Measurements from ENCODE around the gene SYT5. TPM values are rescaled to one million over a fixed set of nuclear protein-coding genes. Genes with fewer than 3 reads are reported as not detected.

SYT5 gene
- total RNA-seq, result not detected in 2 replicates

DNA sequence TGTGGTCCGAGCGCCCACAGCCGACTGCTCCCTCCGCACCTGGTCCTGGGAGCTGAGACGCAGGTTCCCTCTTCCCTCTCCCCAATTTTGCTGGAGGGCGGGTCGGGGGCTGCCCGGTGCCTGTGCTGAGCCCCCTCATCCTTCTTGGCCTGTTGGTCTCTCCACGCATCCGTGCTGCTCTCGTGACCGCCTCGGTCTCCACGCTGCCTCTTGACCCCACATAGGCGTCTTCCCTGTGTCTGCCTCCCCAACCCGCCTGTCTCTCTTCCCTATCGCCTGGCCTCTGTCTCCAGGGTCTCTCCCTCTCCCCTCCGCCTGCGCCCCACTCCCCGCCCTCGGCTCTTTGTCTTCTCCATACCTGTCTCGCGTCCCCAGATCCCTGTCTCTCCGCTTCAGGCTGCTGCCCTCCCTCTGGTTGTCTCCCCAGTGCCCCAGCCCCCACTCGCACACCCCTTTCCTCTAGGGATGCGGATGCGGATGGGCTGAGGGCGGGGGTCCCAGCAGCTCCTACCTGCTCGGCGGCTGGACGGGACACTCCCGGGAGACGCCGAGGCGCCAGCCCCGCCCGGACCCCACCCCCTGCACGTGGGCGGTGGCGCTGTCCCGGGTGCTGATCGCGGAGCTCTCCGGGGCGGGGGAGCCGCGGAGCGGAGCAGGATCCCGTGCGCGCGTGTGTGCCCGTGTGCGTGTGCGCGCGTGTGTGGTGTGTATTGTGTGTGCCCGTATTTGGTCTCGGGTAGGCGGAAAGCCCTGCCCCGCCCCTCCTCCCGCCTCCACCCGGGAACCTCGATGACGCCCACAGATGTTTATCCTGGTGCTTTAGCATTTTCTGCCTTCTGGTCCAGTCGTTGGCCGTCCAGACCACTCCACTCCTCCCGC is at the start of gene SYT5:
SYT5 (minus strand) TSS at position 684 of the 879 bp plus-strand sequence. CDS start 1,248 bp downstream, outside the sequence.

DNA sequence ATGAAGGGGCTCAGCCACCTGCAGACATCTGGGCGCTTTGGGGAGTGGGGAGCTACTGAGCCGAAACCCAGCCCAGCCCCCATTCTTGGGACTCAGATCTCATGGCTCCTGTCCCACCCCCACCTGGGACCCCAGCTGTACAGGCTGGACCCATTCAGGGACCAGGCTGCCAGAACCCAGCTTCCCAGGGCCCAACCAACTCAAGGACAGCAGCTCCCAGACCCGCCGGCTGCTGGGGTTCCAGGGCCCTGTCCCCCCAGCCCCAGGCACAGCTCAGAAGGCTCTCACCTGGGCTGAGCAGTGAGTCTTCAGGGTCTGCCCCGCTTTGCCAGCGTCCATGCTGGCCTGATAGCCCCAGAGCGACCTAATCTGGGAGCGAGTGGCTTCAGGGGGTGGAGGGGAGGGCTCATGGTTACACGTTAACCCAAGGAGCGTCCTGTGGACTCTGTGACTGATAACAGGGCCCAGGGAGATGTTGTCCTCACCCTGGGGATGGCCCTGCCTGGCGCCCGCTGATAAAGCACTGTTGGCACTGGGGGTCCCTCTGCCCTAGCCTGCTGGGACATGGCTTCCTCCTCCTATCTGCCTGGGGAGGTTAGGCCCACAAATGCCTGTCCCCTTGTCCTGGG is 48.4 kb upstream of the SYT5 start, which contains the start of gene TMEM86B:
TMEM86B (minus strand) TSS at position 361 of the 629 bp plus-strand sequence; CDS start at position 339, 22 bp downstream.

DNA sequence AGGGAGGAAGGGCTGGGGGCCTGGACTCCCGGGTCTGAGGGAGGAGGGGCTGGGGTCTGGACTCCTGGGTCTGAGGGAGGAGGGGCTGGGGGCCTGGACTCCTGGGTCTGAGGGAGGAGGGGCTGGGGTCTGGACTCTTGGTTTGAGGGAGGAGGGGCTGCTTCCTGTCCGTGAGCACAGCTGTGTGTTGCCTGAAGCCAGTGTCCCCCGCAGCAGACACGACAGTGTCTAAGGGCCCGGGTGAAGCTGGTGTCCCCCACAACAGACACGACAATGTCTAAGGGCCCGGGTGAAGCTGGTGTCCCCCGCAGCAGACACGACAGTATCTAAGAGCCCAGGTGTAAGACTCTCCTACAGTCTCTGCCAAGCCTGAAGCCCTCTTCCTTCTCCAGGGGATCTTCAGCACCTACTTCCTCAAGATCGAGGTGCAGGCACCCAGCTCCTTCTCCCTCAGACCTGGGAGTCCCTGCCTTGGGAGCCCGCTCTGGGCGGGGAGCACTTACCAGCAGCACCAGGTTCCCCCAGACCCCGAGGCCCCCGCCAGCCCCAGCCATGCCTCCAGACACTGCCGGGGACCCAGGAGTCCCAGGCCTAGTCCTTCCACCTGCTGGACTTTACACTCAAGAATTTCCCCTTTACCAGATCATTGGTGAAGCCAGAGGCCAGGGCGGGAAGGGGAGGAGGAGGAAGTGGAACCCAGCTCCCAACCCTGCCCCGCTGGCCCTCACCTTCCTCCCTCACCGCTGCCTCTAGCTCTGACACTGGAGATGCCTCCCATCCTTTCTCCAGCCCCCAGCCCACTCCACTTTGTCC is 29.0 kb upstream of the SYT5 start, which contains the start of gene PTPRH:
PTPRH (minus strand) TSS at position 622 of the 813 bp plus-strand sequence; CDS start at position 554, 68 bp downstream.

DNA sequence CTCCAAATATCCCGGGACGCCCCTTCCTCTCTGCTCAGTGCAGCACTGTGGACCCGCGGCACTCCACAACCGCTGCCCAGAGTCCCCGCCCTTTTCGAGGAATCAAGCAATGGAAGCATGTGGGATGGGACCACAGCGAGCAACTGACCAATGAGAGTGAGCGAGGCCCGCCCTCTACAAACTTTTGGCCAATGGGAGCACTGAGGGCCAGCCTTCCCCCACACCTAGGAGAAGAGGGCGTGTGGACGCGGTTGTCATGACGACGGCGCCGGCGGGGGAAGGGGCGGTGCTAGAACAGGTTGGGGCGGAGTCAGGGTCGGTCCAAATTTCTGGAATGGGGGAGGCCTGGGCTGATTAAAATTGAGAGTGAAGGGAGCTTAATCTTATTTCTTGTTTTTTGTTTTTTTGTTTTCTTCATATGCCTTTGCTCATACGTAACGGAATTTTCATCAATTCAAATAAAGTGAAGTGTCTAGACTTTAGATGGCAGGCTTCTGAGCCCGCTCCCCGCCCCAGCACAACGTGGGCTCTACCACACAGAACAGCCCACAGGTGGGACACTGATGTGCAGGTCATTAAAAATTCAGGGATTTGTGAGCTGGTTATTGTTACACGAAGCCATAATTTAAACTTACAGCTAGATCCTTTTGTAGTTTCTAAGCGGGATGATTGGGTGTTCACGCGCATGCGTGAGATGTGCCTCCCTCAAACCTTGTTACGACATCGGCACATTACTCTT is 13.4 kb downstream of the SYT5 start, which contains the start of gene DNAAF3:
DNAAF3 (minus strand) TSS at position 84 of the 739 bp plus-strand sequence. CDS start 200 bp downstream, outside the sequence.

DNA sequence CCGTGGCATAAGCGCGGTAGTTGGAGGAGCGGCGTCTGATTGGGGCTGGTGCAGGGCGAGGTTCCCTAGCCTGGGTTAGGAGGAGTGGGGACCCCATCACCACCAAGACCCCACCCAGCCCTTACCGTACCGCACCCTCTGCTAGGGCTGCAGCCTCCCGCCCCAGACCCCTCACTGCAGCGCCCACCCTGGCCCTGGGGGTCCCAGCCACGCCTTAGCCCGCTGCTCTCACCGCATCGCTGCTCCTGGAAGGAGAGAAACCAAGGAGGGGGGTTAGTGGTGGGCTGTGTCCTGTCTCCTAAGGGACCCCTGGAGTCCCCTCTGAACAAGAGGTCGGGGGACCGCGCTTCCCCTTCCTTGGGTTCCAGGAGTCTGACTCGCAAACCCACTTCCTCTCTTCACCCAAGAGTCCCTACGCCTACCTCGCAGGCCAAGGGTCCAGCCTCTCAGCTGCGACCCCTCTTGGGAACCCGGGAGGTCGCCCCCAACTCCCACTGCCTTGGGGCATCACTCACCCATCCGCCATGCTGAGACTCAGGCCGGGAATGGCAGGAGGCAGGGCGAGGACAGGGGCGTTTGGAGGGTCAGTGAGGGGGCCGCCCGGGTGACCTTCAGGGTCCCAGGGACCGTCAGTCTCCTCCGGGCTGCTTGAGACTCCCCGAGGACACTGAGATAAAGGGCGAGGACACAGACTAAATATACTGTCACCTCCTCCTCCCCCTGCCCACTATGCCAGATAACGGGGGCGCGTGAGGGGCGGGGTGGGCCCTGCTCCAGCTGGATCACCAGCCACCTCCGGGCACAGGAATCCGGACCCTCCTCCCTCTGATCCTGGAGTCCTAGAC is 22.8 kb downstream of the SYT5 start, which contains the start of gene TNNI3:
TNNI3 (minus strand) TSS at position 669 of the 845 bp plus-strand sequence; CDS start at position 526, 143 bp downstream.

DNA sequence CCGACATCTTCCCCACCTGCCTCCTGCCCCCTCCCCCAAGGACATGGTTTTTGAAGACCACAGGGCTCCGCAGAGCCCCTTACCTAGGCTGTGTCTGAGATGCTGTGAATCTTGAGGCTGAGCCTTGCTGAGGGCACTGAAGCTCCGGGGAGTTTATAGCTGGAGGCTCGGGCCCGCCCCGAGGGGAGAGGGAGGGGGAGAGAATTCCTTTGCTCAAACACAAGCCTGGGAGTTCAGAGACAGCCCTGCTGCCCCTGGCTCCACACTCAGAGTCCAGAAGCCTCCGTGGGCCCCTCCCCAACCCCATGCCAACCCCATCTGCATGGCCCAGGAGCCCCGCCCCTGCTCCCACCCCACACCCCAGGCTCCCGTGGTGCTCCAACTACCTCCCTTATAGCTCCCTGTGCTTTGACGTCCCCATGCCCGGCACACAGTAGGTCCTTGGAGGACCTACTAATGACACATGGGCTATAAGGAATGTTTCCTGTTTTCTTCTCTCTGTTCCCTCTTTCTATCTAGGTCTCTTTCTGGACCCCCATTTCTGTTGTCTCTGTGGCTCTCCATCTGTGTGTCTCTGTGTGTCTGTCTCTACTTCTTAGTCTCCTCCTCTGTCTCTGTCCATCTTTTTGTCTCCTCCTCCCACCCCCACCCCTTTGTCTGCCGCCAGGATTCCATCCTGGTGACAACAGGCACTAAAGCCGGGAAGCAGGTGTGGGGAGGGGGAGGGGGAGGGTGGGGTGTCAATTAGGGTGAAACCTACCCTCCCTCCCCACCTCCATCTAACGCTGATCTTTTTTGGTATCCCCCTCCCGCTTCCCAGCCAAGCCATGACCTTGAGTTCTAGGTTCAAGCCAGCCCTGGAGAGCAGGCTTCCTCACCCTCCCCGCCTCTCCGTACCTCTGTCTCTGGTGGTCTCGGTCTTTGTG is 30.7 kb downstream of the SYT5 start, which contains the start of gene TNNT1:
TNNT1 (minus strand) TSS at position 129 of the 926 bp plus-strand sequence. CDS start 2,049 bp downstream, outside the sequence.

Other genes with a start within 250 kb of the SYT5 start
- gene NLRP7, start 232.8 kb downstream of the SYT5 start, total RNA-seq, result under 0.01 TPM in 1 of 2 replicates, not detected in the other
- 10.3 and 16.2 TPM in 2 replicates for gene NLRP2, start 213.9 kb downstream of the SYT5 start, total RNA-seq
- gene GP6, start 142.0 kb downstream of the SYT5 start, total RNA-seq, result 0.07 TPM in 1 of 2 replicates, not detected in the other
- gene RDH13, start 117.1 kb downstream of the SYT5 start, total RNA-seq, result 33.3 and 35.5 TPM in 2 replicates
- 96.7 and 104 TPM in 2 replicates for gene EPS8L1, start 104.4 kb downstream of the SYT5 start, total RNA-seq
- gene PPP1R12C, start 62.7 kb downstream of the SYT5 start, total RNA-seq, result 23.9 and 28.3 TPM in 2 replicates
- gene TNNT1, start 31.1 kb downstream of the SYT5 start, total RNA-seq, result 23.2 and 27.6 TPM in 2 replicates
- gene TNNI3, start 22.6 kb downstream of the SYT5 start, total RNA-seq, result 0.21 and 0.34 TPM in 2 replicates
- 0.34 and 0.43 TPM in 2 replicates for gene DNAAF3, start 13.7 kb downstream of the SYT5 start, total RNA-seq
- 0.68 and 1.00 TPM in 2 replicates for gene PTPRH, start 29.2 kb upstream of the SYT5 start, total RNA-seq
- 0.68 and 2.0 TPM in 2 replicates for gene TMEM86B, start 48.5 kb upstream of the SYT5 start, total RNA-seq
- gene PPP6R1, start 78.7 kb upstream of the SYT5 start, total RNA-seq, result 24.9 and 64.2 TPM in 2 replicates
- gene HSPBP1, start 99.8 kb upstream of the SYT5 start, total RNA-seq, result 32.8 and 33.6 TPM in 2 replicates
- gene BRSK1, start 103.7 kb upstream of the SYT5 start, total RNA-seq, result 0.34 and 0.43 TPM in 2 replicates
- not detected in 2 replicates for gene TMEM150B, start 145.1 kb upstream of the SYT5 start, total RNA-seq
- 6.1 and 6.2 TPM in 2 replicates for gene KMT5C, start 159.6 kb upstream of the SYT5 start, total RNA-seq
- gene COX6B2, start 174.4 kb upstream of the SYT5 start, total RNA-seq, result 0.34 and 0.43 TPM in 2 replicates
- not detected in 2 replicates for gene GARIN5B, start 183.0 kb upstream of the SYT5 start, total RNA-seq
- 0.34 and 1.6 TPM in 2 replicates for gene IL11, start 190.2 kb upstream of the SYT5 start, total RNA-seq
- not detected in 2 replicates for gene TMEM190, start 196.5 kb upstream of the SYT5 start, total RNA-seq
- gene TMEM238, start 204.0 kb upstream of the SYT5 start, total RNA-seq, result 2.3 and 4.4 TPM in 2 replicates
- 216 and 276 TPM in 2 replicates for gene RPL28, start 205.6 kb upstream of the SYT5 start, total RNA-seq
- 26.8 and 37.9 TPM in 2 replicates for gene UBE2S, start 227.5 kb upstream of the SYT5 start, total RNA-seq

Data from nasal cavity respiratory epithelium epithelial cell of viscerocranial mucosa (primary cell).